Stimulated activated CD4-positive, alpha-beta T cell treated with anti-CD3 and anti-CD28 coated beads, Interleukin-2, amount 100 ng/mL, for 24 hours (primary cell): Measurements from ENCODE around the gene SMYD2.

Experiments
- DNase-seq, 2 donors: peaks; one replicate each; pipeline ENCODE4 v3.0.0-alpha.2; 2020

SMYD2 gene

DNA sequence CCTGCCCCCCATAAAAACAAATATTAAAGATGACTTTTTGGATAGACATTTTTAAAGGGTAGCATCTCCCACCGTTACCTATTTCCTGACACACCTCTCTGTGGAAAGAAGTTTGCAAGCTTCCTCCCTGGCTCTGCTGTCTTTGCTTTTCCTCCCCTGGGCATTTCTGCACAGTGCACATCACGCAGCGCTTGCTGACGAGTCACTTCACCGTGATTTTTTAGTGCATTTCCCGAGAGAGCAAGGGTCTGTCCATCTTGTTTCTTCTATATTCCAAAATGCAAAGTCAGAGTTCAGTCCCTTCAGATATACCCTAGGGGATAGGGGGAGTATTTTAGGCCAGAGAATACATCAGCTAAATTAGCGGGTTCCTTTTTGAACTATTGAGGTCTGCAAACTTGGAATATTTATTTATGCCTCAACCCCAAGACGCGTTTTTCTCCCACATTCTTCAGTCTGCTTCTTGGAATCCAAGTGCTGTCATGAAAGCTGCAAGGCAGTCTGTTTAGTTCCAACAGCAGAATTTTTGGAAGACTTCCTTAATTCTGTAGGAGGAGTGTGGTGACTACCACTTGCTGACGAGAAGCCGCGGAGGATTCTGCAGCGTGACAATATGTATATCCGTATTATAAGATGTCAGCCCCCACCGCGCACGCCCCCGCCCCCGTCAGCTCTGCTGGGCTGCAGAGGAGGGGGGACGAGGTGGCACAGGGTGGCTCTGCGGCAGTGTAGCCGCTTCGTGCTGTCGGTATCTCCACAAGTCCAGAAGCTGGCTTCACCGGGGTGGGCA is 22.4 kb downstream of the SMYD2 start:
- DNase-seq = no peak

DNA sequence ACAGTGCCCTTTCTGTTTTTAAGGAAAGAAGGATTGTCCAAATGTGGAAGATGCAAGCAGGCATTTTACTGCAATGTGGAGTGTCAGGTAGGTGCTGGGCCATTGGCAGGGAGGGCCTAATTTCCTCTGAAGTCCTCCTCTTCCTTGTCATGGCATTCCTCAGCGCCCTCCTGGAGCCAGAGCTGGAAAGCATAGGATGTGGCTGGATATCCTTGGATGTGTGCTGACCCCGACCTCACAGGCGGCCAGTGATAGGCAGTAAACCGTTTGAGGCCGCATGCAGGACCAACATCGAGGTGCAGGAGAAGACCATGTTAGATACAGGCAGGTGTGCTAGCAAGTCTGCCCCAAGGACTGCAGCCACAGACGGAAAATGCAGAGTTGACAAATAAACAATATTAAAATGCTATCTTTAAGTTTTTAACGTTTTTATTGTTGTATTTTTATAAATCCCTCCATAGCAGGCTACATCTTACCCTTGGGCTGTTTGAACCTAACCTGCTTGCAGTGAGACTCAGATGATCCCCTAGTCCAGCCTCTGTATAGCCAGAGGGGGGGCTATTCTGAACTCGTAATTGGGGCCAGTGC is 24.3 kb downstream of the SMYD2 start:
- DNase-seq = no peak

DNA sequence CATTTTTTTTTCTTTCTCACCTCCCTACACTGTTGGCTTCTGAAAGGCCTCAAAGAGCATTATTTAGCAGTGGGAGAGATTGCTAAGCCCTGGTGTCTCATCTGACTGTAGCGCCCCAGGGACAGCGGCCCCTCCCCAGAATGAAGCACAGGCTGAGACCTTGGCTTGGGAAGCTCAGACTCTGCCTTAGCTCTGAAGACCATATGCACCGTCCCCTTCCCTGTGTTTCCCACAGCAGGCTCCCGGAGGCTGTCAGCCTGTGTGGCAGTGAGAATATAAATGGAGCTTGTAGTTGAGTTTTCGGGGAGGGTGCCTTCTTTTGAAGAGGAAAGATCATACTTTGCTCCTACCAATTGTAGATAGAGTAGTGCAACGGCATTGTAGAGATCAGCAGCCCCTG is 25.3 kb downstream of the SMYD2 start:
- no peak for DNase-seq

DNA sequence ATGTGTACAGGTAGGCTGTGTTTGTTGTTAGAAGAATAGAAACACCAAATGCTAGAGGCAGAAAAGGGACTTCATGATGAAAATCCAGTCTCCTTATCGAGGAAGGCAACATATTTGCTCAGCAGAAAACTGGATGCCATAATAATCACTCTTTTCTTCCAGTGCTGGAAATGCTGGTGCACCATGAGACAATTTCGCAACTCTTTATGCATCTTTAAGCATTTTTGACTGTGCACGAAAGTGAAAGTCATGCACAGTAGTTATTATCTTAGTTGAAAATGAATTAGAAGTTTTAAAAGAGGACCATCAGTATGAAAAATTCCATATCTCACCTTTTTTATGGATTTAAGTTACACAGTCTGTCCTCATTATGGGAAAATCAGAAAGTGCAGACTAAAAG is 29.1 kb downstream of the SMYD2 start:
- DNase-seq = no peak

DNA sequence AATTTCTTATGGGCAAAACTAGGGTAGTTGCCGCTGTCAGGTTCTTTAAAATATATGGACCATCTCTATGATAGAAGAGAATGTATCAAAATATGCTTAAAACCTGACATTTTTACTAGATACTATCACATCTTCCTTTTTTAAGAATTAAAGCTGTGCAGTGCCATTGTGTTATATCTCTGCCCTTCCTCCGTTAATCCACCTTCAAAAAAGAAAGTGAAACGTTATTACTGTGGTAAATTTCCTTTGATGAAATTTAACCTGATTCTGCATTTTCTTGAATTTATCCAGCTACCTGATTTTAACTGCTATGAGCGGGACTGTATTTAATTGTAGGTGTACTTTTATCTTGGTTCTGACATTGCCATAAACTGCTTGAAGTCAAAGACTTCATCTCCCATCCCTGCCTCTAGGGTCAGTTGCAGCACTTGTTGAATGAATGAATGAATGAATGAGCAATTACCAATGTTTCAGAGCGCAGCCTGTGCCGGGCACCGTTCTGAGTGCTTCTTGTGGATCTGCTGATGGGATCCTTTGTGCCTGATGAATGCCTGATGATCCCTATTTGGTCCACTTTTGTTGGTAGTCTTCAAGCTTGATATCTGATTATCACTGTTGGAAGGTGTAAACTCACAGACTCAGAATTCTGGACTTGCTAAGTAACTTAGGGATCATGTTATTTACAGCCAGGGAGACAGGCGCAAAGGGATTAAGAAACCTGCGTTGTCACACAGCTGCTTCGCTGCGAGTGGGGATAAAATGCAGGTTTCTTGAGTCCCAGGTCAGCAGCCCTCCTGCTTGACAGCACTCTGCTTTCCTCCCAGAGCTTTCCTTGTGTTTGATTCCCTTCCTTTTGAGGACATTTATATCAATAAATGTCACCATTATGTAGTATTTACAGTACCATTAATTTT is 30.1 kb downstream of the SMYD2 start:
- no peak for DNase-seq

DNA sequence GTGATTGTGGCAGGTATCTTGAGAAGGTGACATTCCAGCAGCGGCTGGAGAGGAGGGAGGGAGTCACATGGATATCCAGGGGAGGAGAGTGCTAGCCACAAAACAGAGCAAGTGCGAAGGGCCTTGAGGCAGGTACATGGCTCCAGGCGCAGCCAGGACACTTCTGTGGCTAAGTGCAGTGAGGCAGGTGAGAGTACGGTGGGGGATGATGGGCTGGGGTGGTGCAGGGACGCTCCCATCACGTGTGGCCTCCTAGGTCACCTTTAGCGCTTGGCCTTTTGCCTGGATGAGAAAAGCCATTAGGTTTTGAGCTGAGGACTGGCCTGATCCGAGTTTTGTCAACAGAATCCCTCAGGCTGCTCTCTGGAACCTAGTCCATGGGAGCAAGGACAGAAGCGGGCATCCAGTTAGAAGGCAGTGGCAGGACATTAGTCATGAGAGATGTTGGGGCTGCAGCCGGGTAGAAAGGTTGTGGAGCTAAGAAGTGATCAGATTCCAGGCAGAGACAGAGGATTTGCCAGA is 31.6 kb downstream of the SMYD2 start:
- no peak for DNase-seq

DNA sequence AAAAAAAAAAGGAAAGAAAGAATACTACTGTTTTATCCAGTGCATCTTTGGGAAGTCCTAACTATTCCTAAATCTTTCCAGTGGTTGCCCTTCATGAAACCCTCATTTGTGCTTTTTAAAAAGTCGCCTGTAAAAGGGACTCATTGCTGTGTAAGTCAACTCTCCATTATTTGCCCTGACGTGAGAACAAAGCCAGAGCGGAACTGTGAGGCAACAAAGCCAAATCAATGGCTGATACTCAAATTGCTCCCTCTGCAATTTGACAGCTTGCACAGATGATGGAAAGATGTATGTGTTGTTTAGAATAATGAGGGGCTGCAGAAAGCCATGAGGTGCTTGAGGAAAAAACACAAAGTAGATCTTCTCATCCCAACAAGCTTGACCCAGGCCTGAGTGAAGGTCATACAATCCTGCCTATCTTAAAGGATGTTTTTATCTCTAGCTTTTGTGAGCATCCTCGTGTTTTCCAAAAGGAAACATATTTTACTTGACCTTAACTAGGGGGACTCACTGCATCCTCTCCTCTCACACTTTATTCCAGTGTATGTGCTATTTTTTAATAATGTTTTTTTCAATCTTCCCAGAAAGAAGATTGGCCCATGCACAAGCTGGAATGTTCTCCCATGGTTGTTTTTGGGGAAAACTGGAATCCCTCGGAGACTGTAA is 33.4 kb downstream of the SMYD2 start:
- DNase-seq = no peak

DNA sequence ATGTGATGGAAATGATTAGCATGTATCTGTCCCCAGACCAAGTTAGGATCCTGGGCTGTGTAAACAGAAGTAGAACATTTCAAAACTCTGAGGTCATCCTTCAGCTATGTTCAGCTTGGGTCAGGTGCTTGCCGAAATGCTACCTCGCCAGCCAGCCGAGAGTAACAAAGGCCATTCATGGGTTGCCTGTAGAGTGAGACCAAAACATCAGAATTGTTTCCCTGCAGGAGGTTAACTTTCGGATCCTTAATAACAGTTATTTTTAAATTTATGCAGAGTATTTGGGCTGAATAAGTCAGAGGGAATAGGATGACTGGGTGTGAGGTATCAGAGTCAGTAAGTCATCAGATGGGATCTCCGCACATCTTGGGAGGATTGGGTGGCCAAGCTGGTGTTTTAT is 35.6 kb downstream of the SMYD2 start:
- no peak for DNase-seq

DNA sequence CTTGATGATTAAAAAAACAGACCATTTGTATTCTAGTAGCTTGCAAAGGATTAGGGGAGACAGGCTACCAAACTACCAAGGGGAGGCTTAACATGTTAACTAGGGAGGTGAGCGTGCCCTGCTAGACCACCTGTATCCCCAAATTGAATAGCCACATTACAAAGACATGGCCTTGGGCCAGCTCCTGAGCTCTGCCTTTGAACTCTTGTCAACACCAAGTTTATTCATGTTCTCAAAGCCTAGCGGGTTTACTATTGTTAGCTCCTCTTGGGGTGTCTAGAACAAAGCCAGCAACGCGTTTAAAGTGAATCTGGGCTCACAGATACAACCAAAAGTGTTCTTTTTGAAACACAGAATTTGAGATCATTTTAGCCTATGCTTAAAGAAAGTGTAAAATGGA is 36.3 kb downstream of the SMYD2 start:
- no peak for DNase-seq

DNA sequence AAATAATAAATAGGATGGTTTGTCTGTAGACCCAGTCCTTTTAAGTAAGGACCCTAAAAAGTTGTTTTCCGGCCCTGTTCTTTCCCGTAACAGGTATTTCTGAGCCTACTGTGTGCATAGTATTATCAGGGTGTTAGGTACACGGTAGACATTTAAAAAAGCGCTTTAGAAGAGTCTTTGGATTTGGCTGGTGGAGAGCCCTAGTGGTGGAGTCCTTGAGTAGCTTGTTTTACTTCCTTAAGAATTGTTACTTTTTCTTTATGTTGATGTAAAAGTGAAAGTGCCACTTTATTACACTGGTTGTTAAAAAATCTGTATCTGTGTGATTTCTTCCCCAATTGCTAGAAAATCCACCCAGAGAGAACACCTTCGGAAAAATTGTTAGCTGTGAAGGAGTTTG is 36.8 kb downstream of the SMYD2 start:
- DNase-seq = no peak

DNA sequence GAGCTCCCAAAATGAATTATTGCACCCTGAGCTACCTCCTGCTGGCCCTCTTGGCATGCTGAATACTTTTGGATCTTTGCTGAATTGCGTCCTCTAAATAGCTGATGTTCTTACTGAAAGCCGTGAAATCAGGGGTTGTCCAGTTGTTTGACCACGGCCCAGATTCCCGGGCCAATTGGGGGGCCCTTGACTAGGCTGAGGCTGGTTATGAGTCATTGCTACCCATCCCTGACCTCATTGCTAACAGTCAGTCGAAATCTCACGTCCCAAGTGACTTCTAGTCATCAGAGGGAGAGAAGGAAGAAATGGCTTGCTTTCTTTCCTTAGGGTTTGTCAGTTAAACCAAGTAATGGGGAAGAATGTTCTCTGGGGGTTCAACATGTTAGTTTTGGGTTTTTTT is 37.4 kb downstream of the SMYD2 start:
- DNase-seq = no peak

DNA sequence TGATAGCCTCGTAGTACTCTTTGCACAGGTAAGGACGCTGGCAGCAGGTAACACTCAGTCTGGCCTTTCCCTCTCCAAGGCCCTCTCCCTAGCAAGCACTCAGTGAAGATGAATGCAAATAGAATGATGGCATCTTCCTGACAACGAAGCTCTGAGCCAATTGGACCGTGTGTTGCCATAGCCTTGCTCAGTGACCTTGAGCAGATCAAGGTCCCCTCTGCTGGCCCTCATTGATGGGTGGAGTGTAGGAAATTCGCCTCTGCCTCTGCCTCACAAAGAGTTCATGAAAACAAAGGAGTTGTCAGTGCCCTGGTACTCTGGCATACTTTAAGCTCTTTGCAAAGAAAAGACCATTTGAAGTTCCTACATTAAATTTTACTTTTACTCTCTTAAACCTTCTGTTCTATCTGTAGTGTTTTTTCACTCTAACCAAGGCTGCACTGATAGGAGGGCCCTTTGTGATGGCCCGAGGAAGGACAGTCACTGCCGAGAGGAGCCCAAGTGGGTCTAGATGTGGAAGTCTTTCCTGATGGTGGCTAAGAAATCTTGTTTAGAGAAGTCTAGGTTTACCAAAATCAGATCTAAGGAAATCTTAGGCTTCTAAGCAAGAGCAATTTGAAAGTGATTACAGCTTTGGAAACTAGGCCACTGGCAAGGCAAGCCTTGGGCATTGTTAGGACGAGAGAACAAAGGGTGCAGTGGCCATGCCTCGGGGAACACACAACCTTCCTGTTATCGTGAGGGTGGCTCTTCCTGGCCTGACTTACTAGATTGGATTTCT is 38.2 kb downstream of the SMYD2 start:
- no peak for DNase-seq

DNA sequence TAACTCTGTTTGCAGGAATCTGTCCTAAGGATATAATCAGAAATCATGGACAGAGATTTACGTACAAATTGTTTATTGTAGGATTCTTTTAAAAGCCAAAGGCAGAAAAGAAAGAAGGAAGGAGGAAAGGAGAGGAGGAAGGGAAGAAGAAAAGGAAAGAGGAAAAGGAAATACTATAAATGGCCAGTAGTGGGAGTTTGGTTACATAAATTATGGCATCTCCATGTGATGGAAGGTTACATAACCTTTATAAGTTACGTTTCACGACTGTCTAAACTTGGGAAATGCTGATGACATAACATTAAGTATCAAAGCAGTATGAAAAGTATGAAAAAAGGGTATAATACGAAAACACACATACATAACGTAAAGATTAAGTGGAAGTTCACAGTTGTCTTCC is 39.0 kb downstream of the SMYD2 start:
- no peak for DNase-seq

DNA sequence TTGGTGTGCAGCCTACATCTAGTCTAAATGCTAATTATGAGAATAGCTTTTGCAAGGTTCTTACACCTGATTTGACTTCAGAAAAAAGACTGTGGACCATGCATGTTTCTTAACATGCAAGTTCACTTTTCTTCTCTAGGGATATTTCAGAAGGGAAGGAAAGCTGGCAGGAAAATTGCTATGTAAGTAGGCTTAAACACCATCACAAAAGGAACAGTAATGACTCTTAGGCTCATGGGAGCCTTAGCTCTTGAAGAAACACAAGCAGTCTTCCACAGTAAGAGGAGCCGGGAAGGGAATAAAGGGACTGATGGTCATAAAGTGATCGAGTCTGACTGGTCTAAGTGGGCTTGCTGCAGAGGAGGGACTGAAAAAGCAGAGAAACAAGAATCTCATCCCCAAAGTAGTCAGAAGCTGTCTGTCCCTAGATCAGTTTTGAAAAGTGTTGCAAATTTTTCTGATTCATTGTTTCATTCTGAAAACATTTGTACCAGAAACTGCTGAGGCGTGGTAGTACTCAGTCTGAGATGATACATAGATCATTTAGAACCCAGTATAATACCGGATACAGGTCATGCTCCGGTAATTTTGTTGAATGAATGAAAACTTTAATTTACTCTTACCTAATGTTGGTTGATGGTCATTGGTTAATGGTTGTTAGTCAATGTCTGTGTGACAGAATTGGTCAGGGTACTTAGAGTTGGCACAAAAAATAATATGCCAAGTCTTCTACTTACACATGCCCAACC is 40.9 kb downstream of the SMYD2 start:
- DNase-seq = no peak

DNA sequence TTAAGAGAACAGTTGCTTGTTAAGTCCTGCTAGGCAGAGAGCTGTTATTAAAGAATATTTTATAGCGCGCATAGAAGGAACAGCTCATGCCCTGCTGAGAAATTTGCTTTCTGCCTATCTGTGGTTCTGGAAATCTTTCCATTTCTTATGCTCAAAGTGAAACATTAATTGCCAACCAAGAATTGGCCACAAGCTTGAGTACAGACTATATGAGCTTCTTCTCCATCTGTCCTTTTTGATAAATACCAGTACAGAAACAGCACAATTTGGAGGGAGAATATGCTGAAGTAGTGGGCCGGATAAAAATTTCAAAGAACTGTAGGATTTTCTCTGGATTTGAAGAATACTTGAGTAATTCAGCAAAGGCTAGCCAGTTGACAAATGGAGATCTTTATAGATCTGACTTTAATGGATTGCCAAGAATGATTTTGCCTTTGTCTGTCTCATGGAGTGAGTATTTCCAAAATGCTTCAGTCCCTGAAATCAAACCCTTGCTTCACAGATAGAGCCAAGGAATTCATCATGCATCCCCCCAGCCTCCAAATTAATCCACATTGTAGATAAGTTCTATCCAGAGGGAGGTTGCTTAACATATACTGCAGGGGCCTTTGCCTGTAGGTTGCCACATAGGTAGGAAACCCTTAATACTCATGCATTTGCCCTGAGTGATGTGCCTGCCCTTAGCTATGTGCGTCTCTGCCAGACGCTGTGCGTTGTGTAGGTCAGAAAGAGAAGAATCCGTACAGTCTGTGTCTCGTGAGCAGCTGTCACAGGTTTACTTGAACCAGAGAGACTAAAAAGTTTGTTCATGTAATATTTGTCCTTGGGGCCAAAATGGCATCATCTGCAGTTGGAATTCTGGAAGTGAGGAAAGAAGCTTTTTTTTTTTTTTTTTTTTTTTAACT is 44.2 kb downstream of the SMYD2 start:
- DNase-seq = no peak

DNA sequence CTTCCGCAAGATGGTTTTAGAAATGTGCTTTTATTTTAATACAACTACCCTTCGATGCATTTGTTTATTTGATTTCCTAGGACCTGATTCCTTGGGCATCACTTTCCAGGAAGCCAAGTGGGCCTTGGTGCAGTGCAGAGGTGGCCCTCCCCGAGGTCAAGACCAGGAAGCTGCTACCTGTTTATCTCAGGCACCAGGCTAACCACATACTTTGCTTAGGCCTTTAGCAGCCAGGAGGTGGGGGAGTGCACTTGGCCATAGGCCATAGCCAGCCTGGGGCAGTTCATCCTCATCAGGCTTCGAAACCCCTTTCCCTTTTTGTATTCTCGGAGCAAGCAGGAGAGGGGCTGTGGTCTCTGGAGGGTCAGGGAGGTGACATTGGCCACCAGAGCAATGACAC is 45.4 kb downstream of the SMYD2 start:
- DNase-seq = no peak

DNA sequence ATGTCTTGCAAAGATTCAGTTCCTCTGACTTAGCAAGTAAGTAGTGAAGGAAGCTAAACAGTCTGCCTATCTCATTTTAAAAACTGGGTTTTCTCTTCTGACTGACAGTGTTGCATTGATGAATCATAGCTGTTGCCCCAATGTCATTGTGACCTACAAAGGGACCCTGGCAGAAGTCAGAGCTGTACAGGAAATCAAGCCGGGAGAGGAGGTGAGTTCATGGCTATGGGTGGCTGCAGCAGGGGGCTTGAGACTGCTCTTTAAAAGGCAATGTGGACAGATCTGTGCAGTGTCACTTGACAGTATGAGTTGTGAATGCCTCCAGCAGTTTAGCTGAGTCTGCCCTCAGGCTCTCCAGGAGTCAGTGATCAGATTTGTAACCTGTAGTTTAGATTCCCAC is 46.6 kb downstream of the SMYD2 start:
- no peak for DNase-seq

DNA sequence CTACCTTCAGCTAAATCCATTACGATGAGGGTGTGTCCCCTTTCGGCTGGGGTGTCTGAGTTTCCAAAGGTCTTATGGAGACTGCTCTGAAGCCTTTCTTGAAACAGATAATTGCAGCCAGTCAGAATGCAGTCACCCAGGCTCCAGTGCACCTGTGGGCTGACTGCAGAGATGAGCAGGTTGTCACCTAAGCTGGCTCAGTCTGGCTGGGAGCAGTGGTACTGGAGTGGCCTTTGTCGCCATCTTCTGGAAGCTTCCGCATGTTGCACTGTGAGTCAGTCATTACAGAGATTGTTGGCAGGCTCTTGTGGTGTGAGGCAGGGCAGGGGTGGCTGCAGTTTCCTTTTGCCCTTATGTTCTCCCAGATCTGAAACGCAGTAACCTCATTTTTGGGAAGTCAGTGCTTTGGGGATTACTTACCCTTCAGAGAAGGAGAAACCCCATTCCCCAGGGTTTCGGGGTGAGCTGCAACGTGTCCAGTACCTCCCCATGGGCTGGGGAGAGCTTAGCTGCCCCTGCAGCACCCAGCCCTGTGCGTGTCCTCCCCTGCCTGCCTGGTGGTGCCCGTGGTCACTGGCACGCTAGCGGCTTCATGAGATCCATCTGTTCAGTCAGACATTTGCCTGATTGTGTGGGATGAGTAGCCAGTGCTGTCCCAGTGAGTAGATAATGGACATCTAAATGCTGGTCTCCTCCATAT is 48.0 kb downstream of the SMYD2 start:
- DNase-seq = peak; percentile 78 to 79

DNA sequence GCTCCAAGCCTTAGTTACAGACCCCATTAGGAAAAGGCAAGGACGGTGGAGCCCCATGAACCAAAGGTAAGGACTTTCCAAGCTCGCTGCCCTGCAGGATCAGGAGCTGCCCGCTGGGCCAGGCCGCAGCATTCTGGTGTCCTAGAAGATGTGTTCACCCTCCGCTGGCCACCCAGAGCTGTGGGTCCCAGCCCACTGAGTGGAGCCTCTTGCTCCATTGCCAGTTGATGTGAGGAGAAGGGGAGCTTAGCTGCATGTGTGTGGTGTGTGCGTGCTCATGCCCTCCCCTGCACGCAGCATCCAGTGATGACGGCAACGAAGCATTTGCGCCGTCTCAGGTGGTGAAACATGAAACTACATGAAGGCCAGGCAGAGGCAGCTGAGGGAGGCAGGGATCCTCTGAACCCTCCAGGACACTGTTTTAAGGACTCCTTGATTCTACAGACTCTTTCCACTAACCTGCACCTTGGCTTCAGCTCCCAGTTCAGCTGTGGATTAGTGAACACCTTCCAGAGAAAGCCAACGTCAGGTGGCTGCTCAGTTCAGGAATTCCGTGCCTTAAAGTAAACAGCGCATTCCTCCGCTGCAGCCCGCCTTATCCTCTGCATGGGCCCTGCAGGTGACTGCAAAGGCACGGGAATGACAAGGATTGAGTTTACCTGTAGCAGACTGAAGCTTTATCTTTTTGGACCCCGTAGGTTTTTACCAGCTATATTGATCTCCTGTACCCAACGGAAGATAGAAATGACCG is 48.7 kb downstream of the SMYD2 start:
- DNase-seq = no peak
